Measurements from ENCODE around the gene KLF15. TPM values are rescaled to one million over a fixed set of nuclear protein-coding genes. Genes with fewer than 3 reads are reported as not detected.

Gene KLF15
- total and polyA plus RNA-seq, 2 experiments from 2014 or later: 3.5 to 19.8 TPM

DNA sequence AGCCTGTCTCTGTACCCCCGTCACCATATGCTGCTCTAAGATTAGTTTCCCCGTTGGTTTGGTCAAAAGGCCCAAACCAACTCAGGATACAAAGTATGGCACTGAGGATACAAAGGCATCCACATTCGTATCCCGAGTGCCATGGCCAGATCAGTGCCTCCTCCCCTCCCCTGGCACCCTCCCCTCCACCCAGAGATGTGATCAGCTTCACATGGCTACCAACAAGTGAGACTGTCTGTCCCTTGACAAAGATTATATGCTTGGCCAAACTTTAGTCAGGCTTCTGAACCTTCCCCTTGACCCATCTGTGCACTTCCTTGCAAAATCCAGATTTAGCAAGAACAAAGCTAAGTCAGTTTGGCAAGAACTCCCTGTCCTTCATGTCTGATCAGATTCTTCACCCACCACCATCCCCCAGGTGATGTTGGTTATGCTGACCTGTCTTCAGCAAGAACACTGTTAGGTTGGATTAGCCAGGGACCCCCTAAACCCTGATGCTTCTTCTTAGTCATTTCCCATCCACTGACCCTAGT lies 61.7 kb downstream of the KLF15 start (continued):
- TF ChIP-seq, protein P1, sequence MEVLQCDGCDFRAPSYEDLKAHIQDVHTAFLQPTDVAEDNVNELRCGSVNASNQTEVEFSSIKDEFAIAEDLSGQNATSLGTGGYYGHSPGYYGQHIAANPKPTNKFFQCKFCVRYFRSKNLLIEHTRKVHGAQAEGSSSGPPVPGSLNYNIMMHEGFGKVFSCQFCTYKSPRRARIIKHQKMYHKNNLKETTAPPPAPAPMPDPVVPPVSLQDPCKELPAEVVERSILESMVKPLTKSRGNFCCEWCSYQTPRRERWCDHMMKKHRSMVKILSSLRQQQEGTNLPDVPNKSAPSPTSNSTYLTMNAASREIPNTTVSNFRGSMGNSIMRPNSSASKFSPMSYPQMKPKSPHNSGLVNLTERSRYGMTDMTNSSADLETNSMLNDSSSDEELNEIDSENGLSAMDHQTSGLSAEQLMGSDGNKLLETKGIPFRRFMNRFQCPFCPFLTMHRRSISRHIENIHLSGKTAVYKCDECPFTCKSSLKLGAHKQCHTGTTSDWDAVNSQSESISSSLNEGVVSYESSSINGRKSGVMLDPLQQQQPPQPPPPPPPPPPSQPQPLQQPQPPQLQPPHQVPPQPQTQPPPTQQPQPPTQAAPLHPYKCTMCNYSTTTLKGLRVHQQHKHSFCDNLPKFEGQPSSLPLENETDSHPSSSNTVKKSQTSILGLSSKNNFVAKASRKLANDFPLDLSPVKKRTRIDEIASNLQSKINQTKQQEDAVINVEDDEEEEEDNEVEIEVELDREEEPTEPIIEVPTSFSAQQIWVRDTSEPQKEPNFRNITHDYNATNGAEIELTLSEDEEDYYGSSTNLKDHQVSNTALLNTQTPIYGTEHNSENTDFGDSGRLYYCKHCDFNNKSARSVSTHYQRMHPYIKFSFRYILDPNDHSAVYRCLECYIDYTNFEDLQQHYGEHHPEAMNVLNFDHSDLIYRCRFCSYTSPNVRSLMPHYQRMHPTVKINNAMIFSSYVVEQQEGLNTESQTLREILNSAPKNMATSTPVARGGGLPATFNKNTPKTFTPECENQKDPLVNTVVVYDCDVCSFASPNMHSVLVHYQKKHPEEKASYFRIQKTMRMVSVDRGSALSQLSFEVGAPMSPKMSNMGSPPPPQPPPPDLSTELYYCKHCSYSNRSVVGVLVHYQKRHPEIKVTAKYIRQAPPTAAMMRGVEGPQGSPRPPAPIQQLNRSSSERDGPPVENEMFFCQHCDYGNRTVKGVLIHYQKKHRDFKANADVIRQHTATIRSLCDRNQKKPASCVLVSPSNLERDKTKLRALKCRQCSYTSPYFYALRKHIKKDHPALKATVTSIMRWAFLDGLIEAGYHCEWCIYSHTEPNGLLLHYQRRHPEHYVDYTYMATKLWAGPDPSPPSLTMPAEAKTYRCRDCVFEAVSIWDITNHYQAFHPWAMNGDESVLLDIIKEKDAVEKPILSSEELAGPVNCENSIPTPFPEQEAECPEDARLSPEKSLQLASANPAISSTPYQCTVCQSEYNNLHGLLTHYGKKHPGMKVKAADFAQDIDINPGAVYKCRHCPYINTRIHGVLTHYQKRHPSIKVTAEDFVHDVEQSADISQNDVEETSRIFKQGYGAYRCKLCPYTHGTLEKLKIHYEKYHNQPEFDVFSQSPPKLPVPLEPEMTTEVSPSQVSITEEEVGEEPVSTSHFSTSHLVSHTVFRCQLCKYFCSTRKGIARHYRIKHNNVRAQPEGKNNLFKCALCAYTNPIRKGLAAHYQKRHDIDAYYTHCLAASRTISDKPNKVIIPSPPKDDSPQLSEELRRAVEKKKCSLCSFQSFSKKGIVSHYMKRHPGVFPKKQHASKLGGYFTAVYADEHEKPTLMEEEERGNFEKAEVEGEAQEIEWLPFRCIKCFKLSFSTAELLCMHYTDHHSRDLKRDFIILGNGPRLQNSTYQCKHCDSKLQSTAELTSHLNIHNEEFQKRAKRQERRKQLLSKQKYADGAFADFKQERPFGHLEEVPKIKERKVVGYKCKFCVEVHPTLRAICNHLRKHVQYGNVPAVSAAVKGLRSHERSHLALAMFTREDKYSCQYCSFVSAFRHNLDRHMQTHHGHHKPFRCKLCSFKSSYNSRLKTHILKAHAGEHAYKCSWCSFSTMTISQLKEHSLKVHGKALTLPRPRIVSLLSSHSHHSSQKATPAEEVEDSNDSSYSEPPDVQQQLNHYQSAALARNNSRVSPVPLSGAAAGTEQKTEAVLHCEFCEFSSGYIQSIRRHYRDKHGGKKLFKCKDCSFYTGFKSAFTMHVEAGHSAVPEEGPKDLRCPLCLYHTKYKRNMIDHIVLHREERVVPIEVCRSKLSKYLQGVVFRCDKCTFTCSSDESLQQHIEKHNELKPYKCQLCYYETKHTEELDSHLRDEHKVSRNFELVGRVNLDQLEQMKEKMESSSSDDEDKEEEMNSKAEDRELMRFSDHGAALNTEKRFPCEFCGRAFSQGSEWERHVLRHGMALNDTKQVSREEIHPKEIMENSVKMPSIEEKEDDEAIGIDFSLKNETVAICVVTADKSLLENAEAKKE (CRISPR knock-in tag; IDR thresholded peaks at IDR 0.05): no peak
- TF ChIP-seq EZH2phosphoT487 (IDR thresholded peaks at IDR 0.05; ENCODE audit: unreplicated experiment) (no peak), EZH2 (IDR thresholded peaks at IDR 0.05; ENCODE audit: low read depth, unreplicated experiment) (no peak), JUNB (IDR thresholded peaks at IDR 0.05; ENCODE audit: unreplicated experiment) (no peak), ZNF114 (CRISPR knock-in tag; IDR thresholded peaks at IDR 0.05) (no peak), STAT1 (IDR thresholded peaks at IDR 0.05; ENCODE audit: unreplicated experiment) (no peak), POLR2AphosphoS5 (IDR thresholded peaks at IDR 0.05; ENCODE audit: low read depth) (no peak)
- TF ChIP-seq, protein P2, sequence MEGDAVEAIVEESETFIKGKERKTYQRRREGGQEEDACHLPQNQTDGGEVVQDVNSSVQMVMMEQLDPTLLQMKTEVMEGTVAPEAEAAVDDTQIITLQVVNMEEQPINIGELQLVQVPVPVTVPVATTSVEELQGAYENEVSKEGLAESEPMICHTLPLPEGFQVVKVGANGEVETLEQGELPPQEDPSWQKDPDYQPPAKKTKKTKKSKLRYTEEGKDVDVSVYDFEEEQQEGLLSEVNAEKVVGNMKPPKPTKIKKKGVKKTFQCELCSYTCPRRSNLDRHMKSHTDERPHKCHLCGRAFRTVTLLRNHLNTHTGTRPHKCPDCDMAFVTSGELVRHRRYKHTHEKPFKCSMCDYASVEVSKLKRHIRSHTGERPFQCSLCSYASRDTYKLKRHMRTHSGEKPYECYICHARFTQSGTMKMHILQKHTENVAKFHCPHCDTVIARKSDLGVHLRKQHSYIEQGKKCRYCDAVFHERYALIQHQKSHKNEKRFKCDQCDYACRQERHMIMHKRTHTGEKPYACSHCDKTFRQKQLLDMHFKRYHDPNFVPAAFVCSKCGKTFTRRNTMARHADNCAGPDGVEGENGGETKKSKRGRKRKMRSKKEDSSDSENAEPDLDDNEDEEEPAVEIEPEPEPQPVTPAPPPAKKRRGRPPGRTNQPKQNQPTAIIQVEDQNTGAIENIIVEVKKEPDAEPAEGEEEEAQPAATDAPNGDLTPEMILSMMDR (conservative IDR thresholded peaks at IDR 0.05; ENCODE audit: low read depth in 2 of 2): no peak
- TF ChIP-seq, protein P3, sequence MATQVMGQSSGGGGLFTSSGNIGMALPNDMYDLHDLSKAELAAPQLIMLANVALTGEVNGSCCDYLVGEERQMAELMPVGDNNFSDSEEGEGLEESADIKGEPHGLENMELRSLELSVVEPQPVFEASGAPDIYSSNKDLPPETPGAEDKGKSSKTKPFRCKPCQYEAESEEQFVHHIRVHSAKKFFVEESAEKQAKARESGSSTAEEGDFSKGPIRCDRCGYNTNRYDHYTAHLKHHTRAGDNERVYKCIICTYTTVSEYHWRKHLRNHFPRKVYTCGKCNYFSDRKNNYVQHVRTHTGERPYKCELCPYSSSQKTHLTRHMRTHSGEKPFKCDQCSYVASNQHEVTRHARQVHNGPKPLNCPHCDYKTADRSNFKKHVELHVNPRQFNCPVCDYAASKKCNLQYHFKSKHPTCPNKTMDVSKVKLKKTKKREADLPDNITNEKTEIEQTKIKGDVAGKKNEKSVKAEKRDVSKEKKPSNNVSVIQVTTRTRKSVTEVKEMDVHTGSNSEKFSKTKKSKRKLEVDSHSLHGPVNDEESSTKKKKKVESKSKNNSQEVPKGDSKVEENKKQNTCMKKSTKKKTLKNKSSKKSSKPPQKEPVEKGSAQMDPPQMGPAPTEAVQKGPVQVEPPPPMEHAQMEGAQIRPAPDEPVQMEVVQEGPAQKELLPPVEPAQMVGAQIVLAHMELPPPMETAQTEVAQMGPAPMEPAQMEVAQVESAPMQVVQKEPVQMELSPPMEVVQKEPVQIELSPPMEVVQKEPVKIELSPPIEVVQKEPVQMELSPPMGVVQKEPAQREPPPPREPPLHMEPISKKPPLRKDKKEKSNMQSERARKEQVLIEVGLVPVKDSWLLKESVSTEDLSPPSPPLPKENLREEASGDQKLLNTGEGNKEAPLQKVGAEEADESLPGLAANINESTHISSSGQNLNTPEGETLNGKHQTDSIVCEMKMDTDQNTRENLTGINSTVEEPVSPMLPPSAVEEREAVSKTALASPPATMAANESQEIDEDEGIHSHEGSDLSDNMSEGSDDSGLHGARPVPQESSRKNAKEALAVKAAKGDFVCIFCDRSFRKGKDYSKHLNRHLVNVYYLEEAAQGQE (IDR thresholded peaks at IDR 0.05; ENCODE audit: unreplicated experiment): no peak
